H9 (cell line): Measurements from ENCODE around the gene ITGAE. TPM values are rescaled to one million over a fixed set of nuclear protein-coding genes. Genes with fewer than 3 reads are reported as not detected.

Experiments used
- DNase-seq: peaks from one replicate; pipeline ENCODE4 v3.0.0-alpha.2; 2017
- H2AFZ ChIP-seq: one replicate; pipeline ENCODE4 v1.6.1; 2013; ENCODE audit warnings: mild to moderate bottlenecking, low read length, control low read depth, moderate library complexity
- H2AK5ac ChIP-seq: 2 replicates; pipeline ENCODE4 v1.6.1; 2013; ENCODE audit warnings: low read length, control low read depth, mixed read lengths; ENCODE audit not compliant: insufficient read length
- H2BK120ac ChIP-seq: one replicate; pipeline ENCODE4 v1.6.1; 2013; ENCODE audit warnings: low read depth, mild to moderate bottlenecking, low read length, control low read depth, inconsistent platforms; ENCODE audit not compliant: poor library complexity, severe bottlenecking
- H2BK12ac ChIP-seq: 2 replicates; pipeline ENCODE4 v1.6.1; 2013; ENCODE audit warnings: low read length, control low read depth, mixed read lengths, low read depth; ENCODE audit not compliant: insufficient read length
- H2BK15ac ChIP-seq: 2 replicates; pipeline ENCODE4 v1.6.1; 2013; ENCODE audit warnings: low read depth, low read length, control low read depth
- H2BK20ac ChIP-seq: one replicate; pipeline ENCODE4 v1.6.1; 2013; ENCODE audit warnings: low read depth, mild to moderate bottlenecking, low read length, control low read depth, inconsistent platforms; ENCODE audit not compliant: poor library complexity, severe bottlenecking
- H2BK5ac ChIP-seq: 2 replicates; pipeline ENCODE4 v1.6.1; 2013; ENCODE audit warnings: low read length, control low read depth, mixed read lengths; ENCODE audit not compliant: insufficient read length
- H3K14ac ChIP-seq: 2 replicates; pipeline ENCODE4 v1.6.1; 2013; ENCODE audit warnings: low read length, control low read depth; ENCODE audit not compliant: insufficient read depth
- H3K18ac ChIP-seq: 2 replicates; pipeline ENCODE4 v1.6.1; 2013; ENCODE audit warnings: low read depth, mild to moderate bottlenecking, mixed read lengths, low read length, control low read depth; ENCODE audit not compliant: insufficient read length
- H3K23ac ChIP-seq: 2 replicates; pipeline ENCODE4 v1.6.1; 2013; ENCODE audit warnings: low read length, control low read depth, mixed read lengths, low read depth; ENCODE audit not compliant: insufficient read length
- H3K23me2 ChIP-seq: 2 replicates; pipeline ENCODE4 v1.6.1; 2013; ENCODE audit warnings: low read depth, mild to moderate bottlenecking, mixed read lengths, low read length, control low read depth; ENCODE audit not compliant: insufficient read length, poor library complexity, severe bottlenecking
- H3K27ac ChIP-seq: 2 replicates; pipeline ENCODE4 v1.5.1; 2013; ENCODE audit warnings: low read length, control low read depth, mixed read lengths, low read depth; ENCODE audit not compliant: insufficient read length
- H3K27me3 ChIP-seq: 2 replicates; pipeline ENCODE4 v1.6.1; 2013; ENCODE audit warnings: low read length, control low read depth, inconsistent platforms; ENCODE audit not compliant: insufficient read depth
- H3K4ac ChIP-seq: 2 replicates; pipeline ENCODE4 v1.6.1; 2013; ENCODE audit warnings: low read depth, mild to moderate bottlenecking, control low read depth, inconsistent platforms, low read length, moderate library complexity
- H3K4me1 ChIP-seq: 2 replicates; pipeline ENCODE4 v1.6.1; 2013; ENCODE audit warnings: low read length, control low read depth, inconsistent platforms; ENCODE audit not compliant: insufficient read depth
- H3K4me2 ChIP-seq: 2 replicates; pipeline ENCODE4 v1.6.1; 2013; ENCODE audit warnings: low read length, control low read depth, mixed read lengths; ENCODE audit not compliant: insufficient read length, insufficient read depth
- H3K56ac ChIP-seq: 2 replicates; pipeline ENCODE4 v1.6.1; 2013; ENCODE audit warnings: low read depth, mild to moderate bottlenecking, mixed read lengths, low read length, control low read depth; ENCODE audit not compliant: insufficient read length
- H3K79me1 ChIP-seq: 2 replicates; pipeline ENCODE4 v1.6.1; 2013; ENCODE audit warnings: low read depth, mild to moderate bottlenecking, moderate library complexity, low read length, control low read depth, inconsistent platforms; ENCODE audit not compliant: insufficient read depth, poor library complexity, severe bottlenecking
- H3K79me2 ChIP-seq: 2 replicates; pipeline ENCODE4 v1.6.1; 2013; ENCODE audit warnings: low read length, control low read depth, inconsistent platforms; ENCODE audit not compliant: insufficient read depth
- H3K9ac ChIP-seq: 2 replicates; pipeline ENCODE4 v1.6.1; 2013; ENCODE audit warnings: low read length, control low read depth, mixed read lengths; ENCODE audit not compliant: insufficient read length; ENCODE audit errors: extremely low read depth
- H3K9me3 ChIP-seq: one replicate; pipeline ENCODE4 v1.6.1; 2013; ENCODE audit warnings: low read depth, low read length, inconsistent platforms; ENCODE audit not compliant: control insufficient read depth
- H3T11ph ChIP-seq: one replicate; pipeline ENCODE4 v1.6.1; 2013; ENCODE audit warnings: mild to moderate bottlenecking, low read length, control low read depth, inconsistent platforms
- H4K20me1 ChIP-seq: one replicate; pipeline ENCODE4 v1.6.1; 2013; ENCODE audit not compliant: control insufficient read depth, insufficient read length, insufficient read depth
- H4K5ac ChIP-seq: 2 replicates; pipeline ENCODE4 v1.6.1; 2013; ENCODE audit warnings: low read depth, mild to moderate bottlenecking, mixed read lengths, low read length, control low read depth; ENCODE audit not compliant: insufficient read length
- H4K8ac ChIP-seq: replicated peaks from 2 replicates; pipeline ENCODE4 v1.6.1; 2013; ENCODE audit warnings: low read length, control low read depth, mixed read lengths, low read depth; ENCODE audit not compliant: insufficient read length
- H4K91ac ChIP-seq: 2 replicates; pipeline ENCODE4 v1.6.1; 2013; ENCODE audit warnings: low read depth, mild to moderate bottlenecking, moderate library complexity, mixed read lengths, low read length, control low read depth; ENCODE audit not compliant: insufficient read length
- H3K27ac Mint-ChIP-seq, 3 experiments: 2 replicates in 2 of 3; 3 replicates in 1 of 3; pipeline ENCODE4 v1.8.0; 2020 to 2021; ENCODE audit warnings: mixed read lengths in 3 of 3, mild to moderate bottlenecking in 1 of 3, moderate library complexity in 1 of 3
- H3K27me3 Mint-ChIP-seq: 2 replicates; pipeline ENCODE4 v1.8.0; 2021; ENCODE audit warnings: low read depth, mild to moderate bottlenecking, moderate library complexity, mixed read lengths
- H3K36me3 Mint-ChIP-seq, 3 experiments: 2 replicates in 2 of 3; 3 replicates in 1 of 3; pipeline ENCODE4 v1.8.0; 2020 to 2021; ENCODE audit warnings: low read depth in 3 of 3, mixed read lengths in 3 of 3; ENCODE audit not compliant: insufficient read depth in 1 of 3
- H3K4me1 Mint-ChIP-seq, 2 experiments: 2 replicates each; pipeline ENCODE4 v1.8.0; 2020; ENCODE audit warnings: mixed read lengths in 2 of 2
- H3K4me3 Mint-ChIP-seq, 2 experiments: 2 replicates in 1 of 2; 3 replicates in 1 of 2; pipeline ENCODE4 v1.8.0; 2020 to 2021; ENCODE audit warnings: mild to moderate bottlenecking in 2 of 2, mixed read lengths in 2 of 2, moderate library complexity in 1 of 2
- H3K9me3 Mint-ChIP-seq, 2 experiments: 2 replicates in 1 of 2; 3 replicates in 1 of 2; pipeline ENCODE4 v1.8.0; 2020; ENCODE audit warnings: mild to moderate bottlenecking in 2 of 2, mixed read lengths in 2 of 2, moderate library complexity in 1 of 2
- CTCF ChIP-seq: fragments of 200-600 bp; sonication (generic); conservative IDR thresholded peaks from 3 replicates; pipeline ENCODE4 v1.8.0; 2021; ENCODE audit warnings: antibody characterized with exemption, mild to moderate bottlenecking
- WGBS: extraction: QIAGEN DNeasy Blood & Tissue Kit; methylation state at CpG from one replicate; pipeline ENCODE4 v1.1.7; 2013; ENCODE audit warnings: missing lambda C conversion rate, low lambda C conversion rate, mixed read lengths; ENCODE audit not compliant: insufficient read length; ENCODE audit errors: extremely low coverage; 5-methylcytosine and 5-hydroxymethylcytosine counted together
- total RNA-seq: library from RNA; stranded (reverse); gene quantifications from 2 replicates; pipeline ENCODE4 v1.2.1, GENCODE V29; 2021

The ITGAE gene
- total RNA-seq, 1 experiment from 2014 or later: 23.5 TPM

- H3K79me1 ChIP-seq: peaks cover 4% of the 10 kb centered on the region
- peaks cover 8 to 18% (median 15%) of the 10 kb centered on the region in 3 experiments; a peak in 6 of 7 replicates for H3K36me3 Mint-ChIP-seq
- DNase-seq: peak; percentile 58
- H3K23ac ChIP-seq: no peak overlapping the region
- peak overlapping the region; percentile 98 for H3K4me3 Mint-ChIP-seq
- WGBS: no CpG with 5 or more reads among the region's 32 CpGs
- no peaks in the 10 kb centered on the region for H4K20me1 ChIP-seq
- no peaks in the 10 kb centered on the region for H3K27me3 ChIP-seq
- H2BK15ac ChIP-seq: no peak overlapping the region
- no peak overlapping the region for H2BK20ac ChIP-seq
- peak overlapping the region; percentile 89 for H3K9ac ChIP-seq
- H3K27ac ChIP-seq: no peak overlapping the region
- H3K4me1 ChIP-seq: peaks cover 3% of the 10 kb centered on the region; the same call in 1 of the 2 replicates
- no peak overlapping the region for H2BK12ac ChIP-seq
- no peak overlapping the region for H3K18ac ChIP-seq
- peak overlapping the region; percentile 52 to 98 (median 98); a peak in 6 of 7 replicates for H3K27ac Mint-ChIP-seq
- H4K8ac ChIP-seq: no peak overlapping the region
- H3K4me1 Mint-ChIP-seq: peaks cover 16 to 17% of the 10 kb centered on the region in 2 experiments
- H3K79me2 ChIP-seq: peaks cover 7% of the 10 kb centered on the region; the same call in 1 of the 2 replicates
- peak overlapping the region; percentile 76 for H3K4me2 ChIP-seq
- no peak overlapping the region for H4K91ac ChIP-seq
- H3K9me3 Mint-ChIP-seq: no peaks in the 10 kb centered on the region
- no peak overlapping the region for H3K56ac ChIP-seq
- no peak overlapping the region for H2BK5ac ChIP-seq
- H2AK5ac ChIP-seq: no peak overlapping the region
- no peak overlapping the region for H2AFZ ChIP-seq
- no peaks in the 10 kb centered on the region for H3K27me3 Mint-ChIP-seq
- H3T11ph ChIP-seq: no peak overlapping the region
- TF ChIP-seq CTCF: no peak
- no peak overlapping the region for H3K4ac ChIP-seq
- H2BK120ac ChIP-seq: no peak overlapping the region
- peaks cover 9% of the 10 kb centered on the region for H3K23me2 ChIP-seq
- peak overlapping the region; percentile 28; the same call in 1 of the 2 replicates for H3K14ac ChIP-seq
- H3K9me3 ChIP-seq: no peaks in the 10 kb centered on the region
- H4K5ac ChIP-seq: no peak overlapping the region
Observed at GRCh38 chr17:3669085-3669347, 132.0 kb downstream of the ITGAE start.
